HL-60 (cell line): ENCODE results near the gene ICA1L.

ENCODE experiments used
- GABPA ChIP-seq: IDR thresholded peaks from 2 replicates; pipeline ENCODE4 v1.6.1; 2012; ENCODE audit warnings: low read depth
- POLR2AphosphoS5 ChIP-seq: IDR thresholded peaks from 2 replicates; pipeline ENCODE4 v1.6.1; 2012; ENCODE audit warnings: low read depth
- SPI1 ChIP-seq: IDR thresholded peaks from 2 replicates; pipeline ENCODE4 v1.6.1; 2012; ENCODE audit warnings: low read depth, mild to moderate bottlenecking, borderline replicate concordance
- TF ChIP-seq, protein P1 (sequence below): IDR thresholded peaks from one replicate; pipeline ENCODE4 v1.5.1; 2011; ENCODE audit warnings: low read length, control low read depth, inconsistent platforms; ENCODE audit not compliant: insufficient read depth
- TF ChIP-seq, protein P2 (sequence below): IDR thresholded peaks from 2 replicates; pipeline ENCODE4 v1.6.1; 2012; ENCODE audit warnings: low read depth; ENCODE audit not compliant: insufficient replicate concordance

DNA sequence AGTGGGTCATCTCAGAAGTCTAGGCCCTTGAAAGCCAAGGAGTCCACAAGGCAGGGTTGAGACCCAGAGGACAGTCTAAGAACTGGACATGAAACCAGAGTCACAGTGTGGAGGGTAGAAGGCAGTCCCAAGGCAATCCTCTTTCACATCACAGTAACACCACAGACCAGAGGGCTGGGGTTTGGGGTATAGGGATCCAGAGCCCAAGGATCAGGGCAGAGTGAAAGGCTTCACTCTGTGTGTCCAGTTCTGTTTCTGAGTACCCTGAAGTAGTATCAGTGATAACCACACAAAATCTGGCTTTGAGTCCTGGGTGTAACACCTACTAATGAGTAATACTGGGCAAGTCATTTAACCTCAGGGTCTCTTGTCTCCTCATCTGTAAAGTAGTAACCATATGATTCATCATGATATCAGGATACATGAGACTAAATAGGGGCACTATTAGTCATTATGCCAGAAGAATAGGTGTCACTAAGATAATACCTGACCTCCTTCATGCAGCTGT, 91.0 kb downstream of the ICA1L start:
- TF ChIP-seq, protein P1, sequence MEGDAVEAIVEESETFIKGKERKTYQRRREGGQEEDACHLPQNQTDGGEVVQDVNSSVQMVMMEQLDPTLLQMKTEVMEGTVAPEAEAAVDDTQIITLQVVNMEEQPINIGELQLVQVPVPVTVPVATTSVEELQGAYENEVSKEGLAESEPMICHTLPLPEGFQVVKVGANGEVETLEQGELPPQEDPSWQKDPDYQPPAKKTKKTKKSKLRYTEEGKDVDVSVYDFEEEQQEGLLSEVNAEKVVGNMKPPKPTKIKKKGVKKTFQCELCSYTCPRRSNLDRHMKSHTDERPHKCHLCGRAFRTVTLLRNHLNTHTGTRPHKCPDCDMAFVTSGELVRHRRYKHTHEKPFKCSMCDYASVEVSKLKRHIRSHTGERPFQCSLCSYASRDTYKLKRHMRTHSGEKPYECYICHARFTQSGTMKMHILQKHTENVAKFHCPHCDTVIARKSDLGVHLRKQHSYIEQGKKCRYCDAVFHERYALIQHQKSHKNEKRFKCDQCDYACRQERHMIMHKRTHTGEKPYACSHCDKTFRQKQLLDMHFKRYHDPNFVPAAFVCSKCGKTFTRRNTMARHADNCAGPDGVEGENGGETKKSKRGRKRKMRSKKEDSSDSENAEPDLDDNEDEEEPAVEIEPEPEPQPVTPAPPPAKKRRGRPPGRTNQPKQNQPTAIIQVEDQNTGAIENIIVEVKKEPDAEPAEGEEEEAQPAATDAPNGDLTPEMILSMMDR: no peak
- TF ChIP-seq, protein P2, sequence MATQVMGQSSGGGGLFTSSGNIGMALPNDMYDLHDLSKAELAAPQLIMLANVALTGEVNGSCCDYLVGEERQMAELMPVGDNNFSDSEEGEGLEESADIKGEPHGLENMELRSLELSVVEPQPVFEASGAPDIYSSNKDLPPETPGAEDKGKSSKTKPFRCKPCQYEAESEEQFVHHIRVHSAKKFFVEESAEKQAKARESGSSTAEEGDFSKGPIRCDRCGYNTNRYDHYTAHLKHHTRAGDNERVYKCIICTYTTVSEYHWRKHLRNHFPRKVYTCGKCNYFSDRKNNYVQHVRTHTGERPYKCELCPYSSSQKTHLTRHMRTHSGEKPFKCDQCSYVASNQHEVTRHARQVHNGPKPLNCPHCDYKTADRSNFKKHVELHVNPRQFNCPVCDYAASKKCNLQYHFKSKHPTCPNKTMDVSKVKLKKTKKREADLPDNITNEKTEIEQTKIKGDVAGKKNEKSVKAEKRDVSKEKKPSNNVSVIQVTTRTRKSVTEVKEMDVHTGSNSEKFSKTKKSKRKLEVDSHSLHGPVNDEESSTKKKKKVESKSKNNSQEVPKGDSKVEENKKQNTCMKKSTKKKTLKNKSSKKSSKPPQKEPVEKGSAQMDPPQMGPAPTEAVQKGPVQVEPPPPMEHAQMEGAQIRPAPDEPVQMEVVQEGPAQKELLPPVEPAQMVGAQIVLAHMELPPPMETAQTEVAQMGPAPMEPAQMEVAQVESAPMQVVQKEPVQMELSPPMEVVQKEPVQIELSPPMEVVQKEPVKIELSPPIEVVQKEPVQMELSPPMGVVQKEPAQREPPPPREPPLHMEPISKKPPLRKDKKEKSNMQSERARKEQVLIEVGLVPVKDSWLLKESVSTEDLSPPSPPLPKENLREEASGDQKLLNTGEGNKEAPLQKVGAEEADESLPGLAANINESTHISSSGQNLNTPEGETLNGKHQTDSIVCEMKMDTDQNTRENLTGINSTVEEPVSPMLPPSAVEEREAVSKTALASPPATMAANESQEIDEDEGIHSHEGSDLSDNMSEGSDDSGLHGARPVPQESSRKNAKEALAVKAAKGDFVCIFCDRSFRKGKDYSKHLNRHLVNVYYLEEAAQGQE: no peak
- no peak for TF ChIP-seq POLR2AphosphoS5
- no peak for TF ChIP-seq GABPA
- TF ChIP-seq SPI1: no peak
